ENCODE results near the gene ATOH1. TPM values are rescaled to one million over a fixed set of nuclear protein-coding genes. Genes with fewer than 3 reads are reported as not detected.

The ATOH1 gene
- total RNA-seq, 1 experiment from 2014 or later: not detected

- no peak for DNase-seq (ENCODE audit: low spot score)
- CTCF ChIA-PET: no interaction called here
- TF ChIP-seq EZH2 (IDR thresholded peaks at IDR 0.05; ENCODE audit: borderline replicate concordance, low read depth, low read length, poor library complexity, severe bottlenecking) (no peak), CTCF (conservative IDR thresholded peaks at IDR 0.05; ENCODE audit: low read depth, low read length) (no peak)
- POLR2A ChIA-PET (ENCODE audit: low non-redundant PET): no interaction called here
- Histone ChIP-seq H3K4me1 (ENCODE audit: insufficient read depth, low read length, poor library complexity, severe bottlenecking) (no peaks in the 10 kb centered on the region), H3K4me3 (ENCODE audit: low read depth, low read length, poor library complexity, severe bottlenecking) (no peak overlapping the region), H3K9me3 (ENCODE audit: low read depth, low read length, poor library complexity, severe bottlenecking) (no peaks in the 10 kb centered on the region), H3K27ac (ENCODE audit: low read depth, low read length, poor library complexity, severe bottlenecking) (no peak overlapping the region), H3K27me3 (replicated peaks; ENCODE audit: insufficient read depth, low read depth, low read length, poor library complexity) (peaks cover 15% of the 10 kb centered on the region), H3K36me3 (ENCODE audit: insufficient read depth, low read length, poor library complexity, severe bottlenecking) (no peaks in the 10 kb centered on the region)
- BruUV-seq (replicated peaks): no TSS peak
- intact Hi-C loops (cut with micrococcal nuclease; ENCODE audit: unreplicated experiment): no loop called here
Observed at GRCh38 chr4:93841803-93842345, 13.3 kb downstream of the ATOH1 start.

- POLR2A ChIA-PET (ENCODE audit: low non-redundant PET): no interaction called here
- Histone ChIP-seq H3K27ac (ENCODE audit: low read depth, low read length, poor library complexity, severe bottlenecking) (no peak overlapping the region), H3K36me3 (ENCODE audit: insufficient read depth, low read length, poor library complexity, severe bottlenecking) (no peaks in the 10 kb centered on the region), H3K9me3 (ENCODE audit: low read depth, low read length, poor library complexity, severe bottlenecking) (no peaks in the 10 kb centered on the region), H3K4me1 (ENCODE audit: insufficient read depth, low read length, poor library complexity, severe bottlenecking) (no peaks in the 10 kb centered on the region), H3K4me3 (ENCODE audit: low read depth, low read length, poor library complexity, severe bottlenecking) (no peak overlapping the region), H3K27me3 (replicated peaks; ENCODE audit: insufficient read depth, low read depth, low read length, poor library complexity) (peaks cover 10% of the 10 kb centered on the region)
- no peak for DNase-seq (ENCODE audit: low spot score)
- TF ChIP-seq EZH2 (IDR thresholded peaks at IDR 0.05; ENCODE audit: borderline replicate concordance, low read depth, low read length, poor library complexity, severe bottlenecking) (no peak), CTCF (conservative IDR thresholded peaks at IDR 0.05; ENCODE audit: low read depth, low read length) (no peak)
- no TSS peak for BruUV-seq (replicated peaks)
- intact Hi-C loops (cut with micrococcal nuclease; ENCODE audit: unreplicated experiment): no loop called here
- CTCF ChIA-PET: no interaction called here
Observed at GRCh38 chr4:93842601-93843252, 14.2 kb downstream of the ATOH1 start.

- H3K27ac ChIP-seq (ENCODE audit: low read depth, low read length, poor library complexity, severe bottlenecking): no peak overlapping the region
Observed at GRCh38 chr4:93843772-93844171, 15.2 kb downstream of the ATOH1 start.

More at GRCh38 chr4:93843772-93844171, 15.2 kb downstream of the ATOH1 start:
- H3K27me3 ChIP-seq (replicated peaks; ENCODE audit: insufficient read depth, low read depth, low read length, poor library complexity): peaks cover 11% of the 10 kb centered on the region
- POLR2A ChIA-PET (ENCODE audit: low non-redundant PET): no interaction called here
- H3K4me3 ChIP-seq (ENCODE audit: low read depth, low read length, poor library complexity, severe bottlenecking): no peak overlapping the region
- DNase-seq (ENCODE audit: low spot score): no peak
- H3K9me3 ChIP-seq (ENCODE audit: low read depth, low read length, poor library complexity, severe bottlenecking): no peaks in the 10 kb centered on the region
- no peaks in the 10 kb centered on the region for H3K4me1 ChIP-seq (ENCODE audit: insufficient read depth, low read length, poor library complexity, severe bottlenecking)
- intact Hi-C loops (cut with micrococcal nuclease; ENCODE audit: unreplicated experiment): no loop called here
- no peak for TF ChIP-seq CTCF (conservative IDR thresholded peaks at IDR 0.05; ENCODE audit: low read depth, low read length)
- TF ChIP-seq EZH2 (IDR thresholded peaks at IDR 0.05; ENCODE audit: borderline replicate concordance, low read depth, low read length, poor library complexity, severe bottlenecking): no peak
- CTCF ChIA-PET: no interaction called here
- BruUV-seq (replicated peaks): no TSS peak
- H3K36me3 ChIP-seq (ENCODE audit: insufficient read depth, low read length, poor library complexity, severe bottlenecking): no peaks in the 10 kb centered on the region

Data from A673 (cell line).